ENCODE results near the gene FOLR3. TPM values are rescaled to one million over a fixed set of nuclear protein-coding genes. Genes with fewer than 3 reads are reported as not detected.

Gene FOLR3
- total and polyA plus RNA-seq, 9 of the 15 experiments (the other 6 are each of a cell fraction or from before 2014, with no cell fraction given), result not detected

GRCh38 chr11:72179804-72180396, 44.4 kb downstream of the FOLR3 start:
- Histone ChIP-seq H4K20me1 (replicated peaks; ENCODE audit: control insufficient read depth, insufficient read depth, low read length) (no peaks in the 10 kb centered on the region), H3K4me1 (replicated peaks in 1 of 2; ENCODE audit: control insufficient read depth in 2 of 2, insufficient read depth in 2 of 2, low read length in 2 of 2) (peaks cover 0 to 3% of the 10 kb centered on the region in 2 experiments; a peak in 1 of 5 replicates), H3K9me3 (replicated peaks; ENCODE audit: control insufficient read depth, insufficient read depth, low read depth, low read length) (no peaks in the 10 kb centered on the region), H3K27ac (ENCODE audit: extremely low read depth, low read depth, low read length) (no peak overlapping the region), H2AFZ (ENCODE audit: low read depth, low read length) (no peak overlapping the region), H3K4me3 (no peak overlapping the region), H3K4me2 (ENCODE audit: insufficient read depth, low read length) (no peak overlapping the region), H3K9ac (ENCODE audit: insufficient read depth in 1 of 2, low read depth in 2 of 2, low read length in 2 of 2) (no peak overlapping the region), H3K79me2 (ENCODE audit: control insufficient read depth, insufficient read depth, low read length) (no peaks in the 10 kb centered on the region), H3K36me3 (ENCODE audit: control insufficient read depth, insufficient read depth, low read length) (no peaks in the 10 kb centered on the region), H3K27me3 (ENCODE audit: control insufficient read depth in 2 of 2, insufficient read depth in 2 of 2, low read length in 2 of 2) (peaks cover 4 to 7% of the 10 kb centered on the region in 2 experiments; a peak in 2 of 5 replicates), H3K9me1 (ENCODE audit: control insufficient read depth, insufficient read depth, low read length) (no peaks in the 10 kb centered on the region)
- POLR2A ChIA-PET, result interaction anchor here (1.0 kb wide), 1 partner anchor 188 kb away, joined by 3 read pairs; no protein-coding TSS in a partner anchor
- DNase-seq (ENCODE audit: extremely low read depth in 1 of 4, low spot score in 3 of 4), result no peak
- FAIRE-seq, result no peak
- intact Hi-C loops (cut with micrococcal nuclease), result loop anchor here (5.0 kb wide), 2 partner anchors 57 to 252 kb away; partner anchors contain the start of gene CLPB
- CTCF ChIA-PET (ENCODE audit: low intra/inter-chr PET ratio), result no interaction called here
- 5% methylated on average over 4 of the region's 4 CpGs for WGBS (ENCODE audit: insufficient coverage, low coverage, missing lambda C conversion rate)
- in situ Hi-C loops (cut with MboI), result loop anchor here (10.0 kb wide), 1 partner anchor 155 kb away; no protein-coding TSS in a partner anchor
- no peak for ATAC-seq
- no TSS peak for BruUV-seq (replicated peaks)
- no peak for TF ChIP-seq SFPQ (IDR thresholded peaks at IDR 0.05; ENCODE audit: low read depth, low read length)
- TF ChIP-seq E4F1 (CRISPR knock-in tag; IDR thresholded peaks at IDR 0.05; ENCODE audit: borderline replicate concordance), result no peak
- TF ChIP-seq NR1H2 (CRISPR knock-in tag; IDR thresholded peaks at IDR 0.05), result no peak
- TF ChIP-seq SRSF1 (IDR thresholded peaks at IDR 0.05; ENCODE audit: low read depth, low read length), result no peak
- no peak for TF ChIP-seq ZHX1 (conservative IDR thresholded peaks at IDR 0.05; ENCODE audit: low read length)
